HEK293T (cell line): ENCODE data around the gene CDH4.

Experiments used
- BHLHE40 ChIP-seq: fragments of 450-650 bp; IDR thresholded peaks from 2 replicates; pipeline ENCODE4 v1.6.1; 2016; ENCODE audit warnings: mild to moderate bottlenecking, moderate library complexity, borderline replicate concordance
- FOXA1 ChIP-seq: fragments of 450-650 bp; IDR thresholded peaks from 2 replicates; pipeline ENCODE4 v1.6.1; 2016; ENCODE audit warnings: mild to moderate bottlenecking
- FOXK2 ChIP-seq: fragments of 450-650 bp; IDR thresholded peaks from 2 replicates; pipeline ENCODE4 v1.6.1; 2016; ENCODE audit warnings: mild to moderate bottlenecking
- FOXM1 ChIP-seq: fragments of 450-650 bp; IDR thresholded peaks from 2 replicates; pipeline ENCODE4 v1.6.1; 2017; ENCODE audit warnings: mild to moderate bottlenecking, borderline replicate concordance
- SP1 ChIP-seq: fragments of 450-650 bp; IDR thresholded peaks from 2 replicates; pipeline ENCODE4 v1.6.1; 2017
- ZNF384 ChIP-seq: fragments of 450-650 bp; IDR thresholded peaks from 2 replicates; pipeline ENCODE4 v1.6.1; 2016

DNA sequence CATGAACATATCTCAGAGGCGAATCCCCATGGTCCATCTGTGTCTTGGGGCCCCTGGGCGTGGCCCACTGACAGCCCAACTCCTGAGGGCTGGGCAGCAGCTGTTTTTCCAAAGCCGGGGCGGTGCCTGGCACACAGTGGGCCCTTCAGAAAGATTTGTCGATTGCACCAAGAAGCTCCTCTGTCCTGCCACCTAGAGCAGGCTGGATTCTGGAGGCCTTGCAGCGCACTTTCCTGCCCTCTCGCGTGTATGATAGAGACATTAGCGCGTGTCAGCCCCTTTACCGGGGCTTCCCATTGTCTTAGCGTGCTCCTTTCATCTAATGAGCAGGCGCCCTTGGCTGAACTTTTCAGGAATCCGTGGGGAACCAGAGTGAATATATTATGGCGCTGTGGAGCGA, 45.4 kb downstream of the CDH4 start:
- TF ChIP-seq SP1: no peak
- no peak for TF ChIP-seq BHLHE40
- TF ChIP-seq FOXM1: no peak
- TF ChIP-seq FOXK2: no peak
- TF ChIP-seq ZNF384: no peak
- no peak for TF ChIP-seq FOXA1
